GM21390 (cell line): ENCODE data around the gene ITSN1.
"Not testable (repeated sequence)": the region's sequence is repeated elsewhere in the genome, so short reads cannot be mapped to it uniquely, and the experiment has no call there.

Source experiments
- ATAC-seq: cut with Tn5 transposase; IDR thresholded peaks from one replicate; pipeline ENCODE4 v1.9.1; 2021; ENCODE audit not compliant: unreplicated experiment

Gene ITSN1

DNA sequence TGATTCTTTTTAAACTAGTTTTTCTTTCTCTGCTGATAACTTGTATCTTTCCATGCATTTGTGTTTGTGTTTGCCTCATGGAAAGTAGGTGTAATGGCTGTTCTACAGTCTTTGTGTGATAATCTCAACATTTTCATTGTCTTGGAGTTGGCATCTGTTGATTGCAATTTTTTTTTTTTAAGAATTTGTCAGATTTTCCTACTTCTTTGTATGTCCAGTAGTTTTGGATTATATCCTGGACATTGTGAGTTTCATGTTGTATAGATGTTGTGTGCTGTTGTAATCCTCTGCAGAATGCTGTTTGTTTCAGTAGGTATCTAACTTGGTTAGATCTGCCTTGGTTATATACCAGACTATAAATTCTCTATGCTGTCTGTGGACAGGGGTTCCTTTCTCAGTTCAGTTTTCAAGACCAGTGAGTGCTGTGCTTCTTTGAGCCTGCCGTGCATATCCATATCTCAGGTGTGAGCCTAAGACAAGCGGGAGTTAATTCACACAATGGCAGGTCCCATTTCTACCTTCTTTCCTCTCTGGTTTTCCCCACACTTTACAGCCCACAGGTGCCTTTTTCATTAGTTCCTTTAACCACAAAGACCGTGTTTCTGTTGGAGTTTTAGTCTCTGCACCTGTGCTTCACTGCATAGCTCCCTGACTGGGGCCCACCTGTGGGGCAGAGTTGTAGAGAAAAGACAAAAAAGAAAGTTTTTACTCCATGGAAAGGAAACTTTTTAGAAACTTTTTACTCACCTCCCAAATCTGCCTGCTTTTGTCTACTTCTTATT lies 69.9 kb downstream of the ITSN1 start:
- ATAC-seq, result no peak

DNA sequence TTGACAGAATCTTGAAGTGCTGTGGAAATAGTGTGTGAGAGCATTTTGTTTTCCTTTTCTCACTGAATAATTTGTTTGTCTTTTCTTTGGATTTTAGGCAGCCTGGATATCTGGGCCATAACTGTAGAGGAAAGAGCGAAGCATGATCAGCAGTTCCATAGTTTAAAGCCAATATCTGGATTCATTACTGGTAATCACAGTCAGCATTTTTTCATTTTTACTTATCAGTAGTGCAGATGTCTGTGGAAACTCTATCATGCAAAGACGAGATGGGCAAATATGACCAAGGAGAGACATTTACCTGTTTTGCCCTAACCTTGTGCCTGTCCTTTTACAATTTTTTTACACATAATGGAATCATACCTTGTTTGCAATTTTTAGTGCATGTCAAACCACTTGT lies 78.8 kb downstream of the ITSN1 start:
- ATAC-seq, result no peak

DNA sequence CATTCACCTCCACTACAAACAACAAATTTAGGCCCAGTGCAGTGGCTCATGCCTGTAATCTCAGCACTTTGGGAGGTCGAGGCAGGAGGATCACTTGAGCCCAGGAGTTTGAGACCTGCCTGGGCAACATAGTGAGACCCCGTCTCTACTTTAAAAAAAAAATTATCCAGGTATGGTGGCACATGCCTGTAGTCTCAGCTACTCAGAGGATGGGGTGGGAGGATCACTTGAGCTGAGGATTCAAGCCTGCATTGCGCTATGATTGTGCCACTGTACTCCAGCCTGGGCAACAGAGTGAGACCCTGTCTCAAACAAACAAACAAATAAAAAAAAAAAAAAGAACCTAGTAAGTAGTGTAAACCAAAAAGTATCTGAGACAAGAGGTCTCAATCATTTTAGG lies 86.8 kb downstream of the ITSN1 start:
- not testable (repeated sequence) for ATAC-seq

DNA sequence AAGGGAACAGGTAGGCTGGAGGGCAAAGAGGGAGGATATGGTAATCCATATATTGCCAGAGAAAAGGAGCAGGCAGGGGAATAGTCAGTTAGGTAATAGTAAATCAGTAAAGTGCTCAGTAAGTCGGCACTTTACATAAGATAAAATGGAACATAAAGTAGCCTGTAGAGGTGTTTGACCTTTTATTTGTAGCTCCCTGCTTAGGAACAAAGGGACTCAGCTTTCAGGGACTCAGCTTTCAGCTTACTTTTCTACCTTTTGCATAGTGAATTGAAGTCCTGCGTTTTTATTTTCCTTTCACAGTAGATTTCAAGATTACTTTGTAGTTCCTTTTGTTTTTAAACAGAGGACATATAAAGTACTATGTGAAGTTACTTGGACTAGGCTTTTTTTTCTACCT lies 87.3 kb downstream of the ITSN1 start:
- no peak for ATAC-seq

DNA sequence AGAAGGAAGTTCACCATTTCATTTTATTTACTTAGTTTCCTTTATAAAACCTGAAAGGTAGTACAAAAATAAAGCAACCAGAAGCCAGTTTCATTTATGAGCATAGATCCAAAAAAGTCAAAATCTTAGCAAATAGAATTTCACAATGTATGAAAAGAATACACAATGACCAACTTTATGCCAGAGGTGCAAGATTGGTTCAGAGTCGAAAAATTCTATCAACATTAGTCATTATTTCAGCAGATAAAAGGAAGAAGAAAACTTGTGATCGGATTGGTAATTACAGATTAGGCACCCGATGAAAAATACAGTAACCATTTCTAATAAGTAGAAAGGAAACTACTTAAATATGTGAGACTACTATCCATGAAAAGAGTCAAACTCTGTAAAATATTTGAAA lies 89.1 kb downstream of the ITSN1 start:
- no peak for ATAC-seq

DNA sequence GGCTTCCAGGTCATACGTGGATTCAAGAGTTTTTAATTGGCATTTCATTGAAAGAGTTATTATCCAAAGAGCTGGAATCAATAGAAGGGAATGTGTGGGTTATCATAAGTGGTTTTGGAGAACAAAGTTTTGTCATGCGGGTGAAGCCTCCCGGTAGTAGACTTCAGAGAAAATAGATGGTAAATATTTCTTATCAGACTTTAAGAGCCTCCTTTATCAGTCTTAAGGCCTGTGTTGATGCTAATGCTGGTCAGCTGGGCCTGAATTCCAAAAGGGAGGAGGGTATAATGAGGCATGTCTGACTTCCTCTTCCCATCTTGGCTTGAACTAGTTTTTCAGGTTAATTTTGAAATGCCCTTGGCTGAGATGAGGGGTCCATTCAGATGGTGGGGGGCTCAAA lies 89.7 kb downstream of the ITSN1 start:
- ATAC-seq, result no peak

DNA sequence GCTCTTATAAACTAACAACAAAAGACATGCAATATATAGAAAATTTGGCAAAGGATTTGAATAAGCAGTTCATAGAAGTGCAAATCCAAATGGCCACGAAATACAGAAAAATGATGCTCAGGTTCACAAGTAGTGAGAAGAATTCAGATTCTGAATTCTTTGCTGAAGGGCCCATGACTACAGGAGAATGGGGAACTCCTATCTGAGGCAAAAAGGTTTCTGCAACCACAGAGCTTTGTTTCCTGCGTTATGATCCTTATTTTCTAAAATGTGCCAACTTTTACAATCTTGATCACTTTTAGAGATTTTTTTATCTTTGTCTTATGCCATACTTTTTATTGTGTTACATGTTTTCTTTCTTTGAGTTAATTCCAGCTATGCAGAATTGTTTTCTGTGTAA lies 91.3 kb downstream of the ITSN1 start:
- no peak for ATAC-seq

DNA sequence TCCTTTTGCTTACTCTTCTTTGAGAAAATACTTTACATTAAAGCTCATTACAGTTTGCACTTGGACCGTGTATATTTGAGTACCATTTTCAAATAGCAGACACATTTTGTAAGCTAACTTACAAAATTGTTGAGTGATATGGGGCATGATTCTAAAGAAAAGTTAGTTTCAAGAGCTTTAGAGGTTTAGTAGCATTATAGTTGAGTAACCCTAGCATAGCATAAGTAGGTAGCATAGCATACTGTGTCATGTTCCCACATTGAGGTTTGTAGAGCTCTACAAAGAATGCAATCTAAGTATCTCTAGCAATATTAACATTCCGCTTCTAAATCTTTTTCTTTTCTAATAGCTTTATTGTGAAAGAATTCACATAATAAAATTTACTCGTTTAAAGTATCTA lies 92.0 kb downstream of the ITSN1 start:
- ATAC-seq, result no peak

DNA sequence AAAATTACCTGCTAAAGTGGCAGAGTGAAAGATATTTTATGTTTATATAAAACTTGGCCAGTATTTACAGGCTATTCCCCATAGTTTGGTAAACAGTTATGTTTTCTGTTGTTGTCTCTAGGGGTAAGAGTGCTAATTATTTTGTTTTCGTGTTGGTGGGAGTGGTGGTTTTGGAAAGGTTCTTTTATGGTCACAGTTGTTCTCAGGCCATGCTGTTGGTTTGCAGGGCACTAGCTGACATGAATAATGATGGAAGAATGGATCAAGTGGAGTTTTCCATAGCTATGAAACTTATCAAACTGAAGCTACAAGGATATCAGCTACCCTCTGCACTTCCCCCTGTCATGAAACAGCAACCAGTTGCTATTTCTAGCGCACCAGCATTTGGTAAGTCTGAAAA lies 92.5 kb downstream of the ITSN1 start:
- ATAC-seq, result no peak

DNA sequence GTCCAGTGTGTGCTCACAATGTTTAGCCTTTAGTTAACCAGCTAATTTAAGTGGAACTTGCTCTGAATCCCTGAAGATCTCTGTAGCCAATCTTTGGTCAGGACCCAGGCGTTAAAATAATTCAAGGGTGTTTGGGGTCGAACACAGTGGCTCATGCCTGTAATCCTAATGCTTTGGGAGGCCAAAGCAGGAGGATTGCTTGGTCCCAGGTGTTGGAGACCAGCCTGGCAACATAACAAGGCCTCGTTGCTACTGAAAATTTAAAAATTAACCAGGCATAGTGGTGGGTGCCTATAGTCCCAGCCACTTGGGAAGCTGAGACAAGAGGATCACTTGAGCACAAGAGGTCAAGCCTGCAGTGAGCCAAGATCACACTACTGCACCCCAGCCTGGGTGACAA lies 94.3 kb downstream of the ITSN1 start:
- no peak for ATAC-seq

DNA sequence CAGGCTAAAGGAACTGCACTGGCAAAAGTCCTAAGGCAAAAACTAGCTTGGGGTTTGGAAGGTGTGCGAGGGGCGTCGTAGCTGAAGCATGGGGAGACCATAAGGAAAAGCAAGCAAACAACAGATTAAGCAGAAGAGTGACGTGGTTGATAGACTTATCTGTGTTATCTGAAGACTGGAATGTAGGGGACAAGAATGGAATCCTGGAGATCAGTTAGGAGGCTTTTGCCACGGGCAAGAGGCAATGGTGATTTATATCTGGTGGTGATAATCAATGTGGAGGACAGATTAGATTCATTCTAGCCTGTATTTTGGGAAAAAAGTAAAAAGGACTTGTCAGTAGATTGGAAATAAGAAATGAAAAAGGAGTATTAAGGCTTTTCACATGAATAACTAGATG lies 97.4 kb downstream of the ITSN1 start:
- ATAC-seq, result no peak

DNA sequence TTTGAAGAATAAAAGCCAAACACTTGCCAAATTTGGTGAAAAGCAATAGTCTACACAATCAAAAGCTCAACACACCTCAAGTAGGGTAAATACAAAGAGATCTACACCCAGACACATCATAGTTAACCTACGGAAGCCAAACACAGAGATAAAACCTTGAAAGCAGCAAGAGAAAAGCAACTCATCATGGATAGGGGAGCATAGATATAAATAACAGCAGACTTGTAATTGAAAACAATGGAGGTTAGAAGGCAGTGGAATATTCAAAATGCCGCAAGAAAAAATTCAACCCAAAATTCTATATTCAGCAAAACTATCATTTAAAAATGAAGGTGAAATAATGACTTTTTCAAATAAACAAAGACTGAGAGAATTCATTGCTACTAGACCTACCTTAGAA lies 105.1 kb downstream of the ITSN1 start:
- ATAC-seq, result no peak

DNA sequence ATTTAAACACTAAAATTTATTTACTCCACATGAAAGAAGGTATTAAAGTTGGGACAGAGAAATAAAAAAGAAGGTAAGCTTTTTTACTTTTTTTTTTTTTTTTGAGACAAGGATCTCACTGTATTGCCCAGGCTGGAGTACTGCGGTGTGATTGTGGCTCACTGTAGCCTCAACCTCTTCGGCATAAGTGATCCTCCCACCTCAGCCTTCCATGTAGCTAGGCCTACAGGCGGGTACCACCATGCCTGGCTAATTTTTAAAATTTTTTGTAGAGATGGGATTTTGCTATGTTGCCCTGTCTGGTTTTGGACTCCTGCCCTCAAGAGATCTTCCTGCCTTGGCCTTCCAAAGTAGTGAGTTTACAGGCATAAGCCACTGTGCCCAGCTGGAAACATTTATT lies 106.6 kb downstream of the ITSN1 start:
- no peak for ATAC-seq

DNA sequence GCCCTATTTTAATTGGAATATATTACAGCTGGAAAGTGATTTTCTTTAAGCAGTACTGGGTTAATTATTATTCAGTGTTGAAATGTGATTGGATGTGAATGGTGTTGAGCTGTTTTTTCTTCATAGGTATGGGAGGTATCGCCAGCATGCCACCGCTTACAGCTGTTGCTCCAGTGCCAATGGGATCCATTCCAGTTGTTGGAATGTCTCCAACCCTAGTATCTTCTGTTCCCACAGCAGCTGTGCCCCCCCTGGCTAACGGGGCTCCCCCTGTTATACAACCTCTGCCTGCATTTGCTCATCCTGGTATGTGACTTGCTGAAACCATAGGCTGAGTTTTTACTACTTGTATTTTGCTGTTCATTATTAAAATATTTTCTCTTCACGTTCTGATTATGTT lies 107.7 kb downstream of the ITSN1 start:
- ATAC-seq, result no peak

DNA sequence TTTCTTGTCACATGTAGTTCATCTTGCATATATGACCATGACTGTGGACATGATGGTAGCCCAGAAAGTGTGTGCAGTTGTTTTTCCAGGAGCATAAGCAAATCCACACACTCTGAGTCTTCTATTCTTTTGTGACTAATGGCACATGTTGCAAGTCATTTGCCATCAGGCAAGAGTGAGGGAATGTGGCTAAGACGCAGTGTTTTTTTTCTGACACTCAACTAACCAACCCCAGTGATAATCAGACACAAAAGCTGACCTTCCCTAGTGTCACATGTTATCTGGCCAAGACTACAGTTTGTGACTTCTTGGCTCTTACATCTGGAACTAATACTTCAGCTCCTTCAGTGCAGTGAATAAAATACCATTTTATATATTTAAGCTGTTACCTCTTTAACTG lies 108.8 kb downstream of the ITSN1 start:
- no peak for ATAC-seq

DNA sequence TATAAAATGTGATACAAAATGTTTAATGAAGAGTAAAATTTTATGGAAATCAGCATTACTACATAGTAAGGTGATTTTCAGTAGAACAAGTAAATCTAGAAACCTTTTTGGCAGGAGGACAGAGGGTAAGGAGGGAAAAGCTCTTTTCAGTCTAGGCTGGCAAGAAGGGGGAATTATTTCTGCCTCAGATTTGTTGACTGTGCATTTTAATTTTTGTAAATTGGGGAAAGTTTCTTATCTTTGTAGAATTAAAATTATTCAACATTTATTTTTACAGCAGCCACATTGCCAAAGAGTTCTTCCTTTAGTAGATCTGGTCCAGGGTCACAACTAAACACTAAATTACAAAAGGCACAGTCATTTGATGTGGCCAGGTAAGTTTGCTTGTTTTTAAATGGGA lies 109.2 kb downstream of the ITSN1 start:
- no peak for ATAC-seq

DNA sequence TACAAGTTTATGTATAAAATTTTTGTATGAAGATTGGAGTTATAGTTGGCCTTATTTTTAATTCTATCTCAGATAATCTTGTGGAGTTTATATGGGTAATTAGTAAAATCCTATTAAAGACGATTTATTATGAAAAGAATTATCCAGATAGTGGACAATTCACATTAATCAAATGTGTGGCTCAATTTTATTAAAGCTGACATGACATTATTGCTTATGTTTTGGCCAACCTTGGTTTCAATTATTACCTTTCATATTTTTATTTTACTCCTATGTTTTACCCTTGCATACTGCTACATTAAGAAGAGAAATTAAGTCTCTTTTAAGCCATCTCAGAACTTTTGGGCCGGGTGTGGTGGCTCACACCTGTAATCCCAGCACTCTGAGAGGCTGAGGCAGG lies 110.0 kb downstream of the ITSN1 start:
- no peak for ATAC-seq

DNA sequence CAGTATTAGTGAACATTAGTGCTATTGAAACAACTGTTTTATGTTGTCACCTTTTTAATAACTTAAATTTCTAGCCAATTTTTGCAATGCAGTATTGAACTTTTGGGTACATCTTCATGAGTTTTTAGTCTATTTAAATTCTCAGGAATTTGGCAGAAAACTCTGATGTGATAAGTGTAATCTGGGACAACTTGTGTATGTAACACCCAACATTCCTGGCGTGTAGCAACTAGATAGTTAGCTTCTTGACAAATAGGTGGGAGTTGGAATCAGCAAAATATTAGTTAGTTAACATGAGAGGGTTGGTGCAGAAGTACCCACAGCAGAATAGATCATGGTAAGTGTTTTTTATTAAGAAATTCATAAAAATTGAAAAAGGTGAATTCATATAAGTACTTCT lies 111.6 kb downstream of the ITSN1 start:
- ATAC-seq, result no peak

DNA sequence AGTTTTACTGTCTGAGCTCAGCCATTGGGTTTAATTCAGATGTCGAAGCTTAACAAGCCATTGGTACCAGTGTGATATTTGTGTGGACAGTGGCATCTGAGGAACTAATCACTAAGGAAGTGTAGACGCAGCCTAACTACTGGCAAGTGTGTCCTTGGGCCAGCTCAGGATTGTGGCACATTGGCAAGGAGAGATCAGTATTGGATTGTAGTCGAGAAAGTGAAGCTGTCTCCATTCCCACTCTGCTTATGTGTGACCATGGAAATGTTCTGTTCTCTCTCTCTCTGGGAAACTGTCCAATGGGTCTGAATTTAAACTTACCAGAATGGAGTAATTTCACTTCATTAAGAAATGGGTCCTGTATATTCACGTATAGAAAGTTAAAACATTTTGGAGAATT lies 112.2 kb downstream of the ITSN1 start:
- ATAC-seq, result no peak

DNA sequence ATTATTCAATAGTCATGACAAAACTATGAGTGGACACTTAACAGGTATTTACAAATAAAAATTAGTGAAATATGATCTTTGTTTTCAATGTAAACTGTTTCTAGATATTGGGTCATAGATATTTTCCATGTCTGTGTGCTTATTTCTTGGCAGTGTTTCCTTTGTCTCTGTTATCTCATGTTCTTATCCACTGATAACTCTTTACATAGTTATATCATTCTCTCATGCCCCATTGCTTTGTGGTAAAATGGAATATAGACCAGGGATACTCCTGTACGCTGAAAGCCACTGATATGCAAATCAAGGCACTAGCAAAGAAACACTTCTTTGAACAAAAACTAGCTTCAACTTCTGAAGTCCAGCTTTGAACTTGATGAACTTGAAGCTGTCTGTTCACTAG lies 113.1 kb downstream of the ITSN1 start:
- no peak for ATAC-seq

DNA sequence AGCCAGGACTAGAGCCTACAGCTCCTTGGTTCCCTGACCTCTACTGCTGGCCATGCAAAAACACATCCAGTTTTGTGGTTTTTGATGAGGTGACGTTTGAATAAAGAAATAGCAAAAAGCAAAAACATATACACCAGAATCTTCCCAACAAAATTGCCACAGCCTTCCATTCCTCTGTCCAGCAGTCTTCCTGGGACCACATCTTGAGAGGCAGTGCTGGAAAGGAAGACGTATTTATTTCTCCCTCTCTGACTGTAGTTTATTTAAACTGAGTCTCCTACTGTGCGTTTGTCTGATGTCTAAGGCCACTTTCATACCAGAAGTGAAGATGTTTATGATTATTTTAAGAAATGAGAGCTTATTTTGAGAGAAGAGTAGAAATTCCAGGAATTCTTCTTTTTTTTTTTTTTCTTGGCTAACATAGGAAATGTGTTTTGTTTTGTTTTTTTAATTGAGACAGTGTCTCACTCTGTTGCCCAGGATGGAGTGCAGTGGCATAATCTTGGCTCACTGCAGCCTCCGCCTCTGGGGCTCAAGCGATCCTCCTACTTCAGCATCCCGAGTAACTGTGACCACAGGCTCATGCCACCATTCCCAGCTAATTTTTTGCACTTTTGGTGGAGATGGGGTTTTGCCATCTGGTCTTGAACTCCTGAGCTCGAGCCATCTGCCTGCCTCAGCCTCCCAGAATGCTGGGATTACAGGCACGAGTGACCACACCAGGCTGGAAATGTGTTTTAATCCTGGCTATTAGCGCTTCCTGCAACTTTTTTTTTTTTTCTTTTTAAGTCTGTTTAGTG lies 118.5 kb downstream of the ITSN1 start:
- ATAC-seq, result no peak

DNA sequence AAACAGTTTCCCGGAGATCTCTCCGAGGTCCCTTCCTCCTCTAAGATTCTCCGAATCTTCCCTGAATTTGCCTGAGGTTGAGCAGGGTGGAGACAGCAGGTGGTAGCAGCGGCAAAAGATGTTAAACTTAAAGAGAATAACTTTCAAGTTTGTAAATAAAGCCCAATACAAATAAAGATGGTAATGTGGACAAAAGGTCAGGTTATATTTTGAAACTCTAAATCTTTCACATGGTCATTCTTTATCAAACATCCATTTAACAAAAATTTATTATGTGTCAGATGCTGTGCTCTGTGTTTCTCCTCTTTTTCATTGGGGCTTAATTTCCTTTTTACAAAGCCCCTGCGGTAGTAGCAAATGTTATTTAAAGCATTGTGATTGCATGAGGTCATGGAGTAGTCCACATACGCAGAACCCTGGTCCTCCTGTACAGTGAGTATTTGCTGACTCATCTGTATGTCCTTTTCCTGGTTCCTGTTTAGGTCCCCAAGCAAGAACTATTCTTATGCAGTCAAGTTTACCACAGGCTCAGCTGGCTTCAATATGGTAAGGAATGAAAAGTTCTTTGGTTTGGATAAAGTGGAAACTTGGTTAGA lies 119.2 kb downstream of the ITSN1 start:
- ATAC-seq, result no peak
